ENCODE measurements around the gene CSF1. TPM values are rescaled to one million over a fixed set of nuclear protein-coding genes. Genes with fewer than 3 reads are reported as not detected.

The CSF1 gene
- total and polyA plus RNA-seq, 2 donors (not counting 3 experiments of a cell fraction or from before 2014, with no cell fraction given): 24.5 to 28.9 TPM

- H3K79me2 ChIP-seq (ENCODE audit: control insufficient read depth, insufficient read depth, low read length): no peaks in the 10 kb centered on the region
- ChIA-PET POLR2A (no interaction called here), CTCF (interaction anchor here (0.7 to 1.4 kb wide), 4 partner anchors 51 to 153 kb away, joined by 3 to 4 read pairs (median 3); partner anchors contain the start of gene AHCYL1)
- intact Hi-C loops (cut with micrococcal nuclease): no loop called here
- peaks cover 4% of the 10 kb centered on the region for H3K4me1 ChIP-seq (ENCODE audit: control insufficient read depth, extremely low read depth, insufficient read depth, low read length)
- H3K27ac ChIP-seq (ENCODE audit: insufficient read depth, low read depth, low read length): no peak overlapping the region
- no peaks in the 10 kb centered on the region for H3K9me1 ChIP-seq (replicated peaks; ENCODE audit: control insufficient read depth, extremely low read depth, insufficient read depth, low read length)
- TF ChIP-seq POLR2A (IDR thresholded peaks at IDR 0.05; ENCODE audit: low read depth, low read length) (no peak), JUN (IDR thresholded peaks at IDR 0.05; ENCODE audit: borderline replicate concordance, insufficient read depth, insufficient read length, low read depth) (no peak), MYC (IDR thresholded peaks at IDR 0.05; ENCODE audit: low read depth, low read length) (no peak), FOS (IDR thresholded peaks at IDR 0.05; ENCODE audit: borderline replicate concordance, insufficient read depth, low read length) (no peak), POLR2AphosphoS5 (IDR thresholded peaks at IDR 0.05; ENCODE audit: insufficient read depth, low read depth, low read length) (no peak), EZH2 (IDR thresholded peaks at IDR 0.05; ENCODE audit: borderline replicate concordance, low read depth, low read length, severe bottlenecking) (no peak), GATA2 (IDR thresholded peaks at IDR 0.05; ENCODE audit: insufficient read depth, insufficient read length, low read depth, low read length) (no peak)
- TF ChIP-seq, protein P1, sequence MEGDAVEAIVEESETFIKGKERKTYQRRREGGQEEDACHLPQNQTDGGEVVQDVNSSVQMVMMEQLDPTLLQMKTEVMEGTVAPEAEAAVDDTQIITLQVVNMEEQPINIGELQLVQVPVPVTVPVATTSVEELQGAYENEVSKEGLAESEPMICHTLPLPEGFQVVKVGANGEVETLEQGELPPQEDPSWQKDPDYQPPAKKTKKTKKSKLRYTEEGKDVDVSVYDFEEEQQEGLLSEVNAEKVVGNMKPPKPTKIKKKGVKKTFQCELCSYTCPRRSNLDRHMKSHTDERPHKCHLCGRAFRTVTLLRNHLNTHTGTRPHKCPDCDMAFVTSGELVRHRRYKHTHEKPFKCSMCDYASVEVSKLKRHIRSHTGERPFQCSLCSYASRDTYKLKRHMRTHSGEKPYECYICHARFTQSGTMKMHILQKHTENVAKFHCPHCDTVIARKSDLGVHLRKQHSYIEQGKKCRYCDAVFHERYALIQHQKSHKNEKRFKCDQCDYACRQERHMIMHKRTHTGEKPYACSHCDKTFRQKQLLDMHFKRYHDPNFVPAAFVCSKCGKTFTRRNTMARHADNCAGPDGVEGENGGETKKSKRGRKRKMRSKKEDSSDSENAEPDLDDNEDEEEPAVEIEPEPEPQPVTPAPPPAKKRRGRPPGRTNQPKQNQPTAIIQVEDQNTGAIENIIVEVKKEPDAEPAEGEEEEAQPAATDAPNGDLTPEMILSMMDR (IDR thresholded peaks at IDR 0.05; ENCODE audit: extremely low read depth in 1 of 2, insufficient read depth in 1 of 2, low read depth in 1 of 2, low read length in 2 of 2): no peak
- TF ChIP-seq, protein P2, sequence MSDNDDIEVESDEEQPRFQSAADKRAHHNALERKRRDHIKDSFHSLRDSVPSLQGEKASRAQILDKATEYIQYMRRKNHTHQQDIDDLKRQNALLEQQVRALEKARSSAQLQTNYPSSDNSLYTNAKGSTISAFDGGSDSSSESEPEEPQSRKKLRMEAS (IDR thresholded peaks at IDR 0.05; ENCODE audit: insufficient read depth, insufficient read length): no peak
- H3K4me3 ChIP-seq (replicated peaks in 1 of 3; ENCODE audit: insufficient read depth in 1 of 3, low read depth in 1 of 3, low read length in 3 of 3): no peak overlapping the region
- dilution Hi-C loops (cut with MboI; ENCODE audit: extremely low pct_ligation_motif_present, low sequenced_read_pairs): no loop called here
- BruUV-seq (replicated peaks): no TSS peak
- H2AFZ ChIP-seq (ENCODE audit: low read depth, low read length): no peak overlapping the region
- H3K27me3 ChIP-seq (ENCODE audit: control insufficient read depth in 2 of 2, insufficient read depth in 2 of 2, low read length in 2 of 2): no peaks in the 10 kb centered on the region
- H3K4me2 ChIP-seq (ENCODE audit: insufficient read depth, low read length): no peak overlapping the region
- DNase-seq (ENCODE audit: low read depth, low spot score): peak; percentile 18
- no peaks in the 10 kb centered on the region for H4K20me1 ChIP-seq (replicated peaks; ENCODE audit: control insufficient read depth, extremely low read depth, insufficient read depth, low read length)
- no peak overlapping the region for H3K9ac ChIP-seq (replicated peaks; ENCODE audit: extremely low read depth, insufficient read depth, low read length)
- H3K9me3 ChIP-seq (replicated peaks; ENCODE audit: control insufficient read depth, insufficient read depth, low read length): no peaks in the 10 kb centered on the region
- FAIRE-seq: peak; percentile 15
- peaks cover under 1 to 34% of the 10 kb centered on the region in 2 experiments for H3K36me3 ChIP-seq (ENCODE audit: control insufficient read depth in 2 of 2, extremely low read depth in 1 of 2, insufficient read depth in 2 of 2, low read length in 2 of 2)
These were observed 18.0 kb downstream of the CSF1 start for GRCh38 chr1:109928591-109929111.
